Measurements from ENCODE around the gene CCDC28B.

CCDC28B gene

GRCh38 chr1:32220746-32221580, 20.6 kb downstream of the CCDC28B start:
- in situ Hi-C loops (cut with MboI; ENCODE audit: low sequenced_read_pairs) = loop anchor here (25.0 kb wide), 1 partner anchor 141 kb away; the partner anchor contains the start of genes FAM229A and TSSK3

- in situ Hi-C loops (cut with MboI; ENCODE audit: low sequenced_read_pairs) = loop anchor here (25.0 kb wide), 1 partner anchor 141 kb away; the partner anchor contains the start of genes FAM229A and TSSK3
Observed at GRCh38 chr1:32221581-32221979, 21.2 kb downstream of the CCDC28B start.

DNA sequence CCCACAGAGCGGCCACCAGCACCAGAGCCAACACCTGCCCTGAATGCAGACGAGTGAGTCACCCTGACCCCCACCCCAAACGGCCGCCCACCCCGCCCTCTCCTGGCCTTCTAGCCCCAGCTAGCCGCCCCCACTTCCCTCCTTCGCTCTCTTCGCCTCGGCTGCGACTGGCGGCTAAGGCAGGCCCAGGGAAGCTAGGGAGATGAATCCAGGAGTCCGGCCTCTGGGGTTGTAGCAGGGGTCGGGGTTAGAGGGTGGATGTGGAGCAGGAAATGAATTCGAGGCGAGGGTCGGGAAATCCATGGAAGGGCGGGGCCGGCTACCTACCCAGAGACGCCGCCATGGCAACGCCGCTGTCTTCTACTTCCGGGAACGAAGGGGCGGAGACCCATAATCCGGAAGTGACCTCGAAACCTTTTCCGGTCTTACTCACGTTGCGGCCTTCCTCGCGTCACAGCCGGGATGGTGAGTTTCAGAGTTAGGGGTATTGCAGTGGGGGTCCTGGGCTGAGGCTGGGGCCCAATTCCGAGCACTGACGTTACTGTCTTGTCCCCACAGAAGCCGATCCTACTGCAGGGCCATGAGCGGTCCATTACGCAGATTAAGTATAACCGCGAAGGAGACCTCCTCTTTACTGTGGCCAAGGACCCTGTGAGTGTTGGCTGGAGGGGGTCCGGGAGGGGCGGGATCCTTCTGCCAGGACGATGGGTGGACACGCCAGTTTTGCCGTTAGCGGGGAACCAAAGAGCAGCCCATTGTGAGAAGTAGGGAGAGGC, 21.8 kb downstream of the CCDC28B start, which contains the start of the genes EIF3I and TMEM234:
Gene EIF3I (plus strand): TSS at position 428 of the 776 bp plus-strand sequence. CDS start 35 bp downstream, at position 463.
Gene TMEM234 (minus strand): TSS at position 374 of the 776 bp plus-strand sequence. CDS start 31 bp downstream, at position 343.
- in situ Hi-C loops (cut with MboI; ENCODE audit: low sequenced_read_pairs) = loop anchor here (25.0 kb wide), 1 partner anchor 140 kb away; the partner anchor contains the start of genes FAM229A and TSSK3

- in situ Hi-C loops (cut with MboI; ENCODE audit: low sequenced_read_pairs) = loop anchor here (25.0 kb wide), 1 partner anchor 139 kb away; the partner anchor contains the start of genes FAM229A and TSSK3
Observed at GRCh38 chr1:32223683-32224082, 23.3 kb downstream of the CCDC28B start.

- in situ Hi-C loops (cut with MboI; ENCODE audit: low sequenced_read_pairs) = loop anchor here (25.0 kb wide), 1 partner anchor 138 kb away; the partner anchor contains the start of genes FAM229A and TSSK3
Observed at GRCh38 chr1:32224285-32224684, 23.9 kb downstream of the CCDC28B start.

DNA sequence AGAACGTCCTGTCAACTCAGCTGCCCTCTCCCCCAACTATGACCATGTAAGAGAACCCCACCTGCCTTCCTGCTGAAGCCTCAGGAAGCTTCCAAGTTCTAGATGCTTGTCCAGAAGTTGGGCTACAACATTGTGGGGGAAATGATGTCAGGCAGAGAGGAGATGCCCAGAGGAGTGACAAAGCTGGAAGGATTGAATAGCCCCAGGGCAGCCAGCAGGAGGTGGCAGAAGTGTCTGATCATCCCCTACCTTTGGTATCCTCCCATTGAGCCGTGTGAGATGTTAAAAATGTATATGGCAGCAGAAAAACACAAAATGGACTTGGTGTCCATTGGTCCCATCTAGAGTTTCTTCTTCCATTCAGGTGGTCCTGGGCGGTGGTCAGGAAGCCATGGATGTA, 28.4 kb downstream of the CCDC28B start:
- in situ Hi-C loops (cut with MboI; ENCODE audit: low sequenced_read_pairs) = no loop called here

GRCh38 chr1:32231843-32232432, 31.5 kb downstream of the CCDC28B start:
- in situ Hi-C loops (cut with MboI; ENCODE audit: low sequenced_read_pairs) = no loop called here

DNA sequence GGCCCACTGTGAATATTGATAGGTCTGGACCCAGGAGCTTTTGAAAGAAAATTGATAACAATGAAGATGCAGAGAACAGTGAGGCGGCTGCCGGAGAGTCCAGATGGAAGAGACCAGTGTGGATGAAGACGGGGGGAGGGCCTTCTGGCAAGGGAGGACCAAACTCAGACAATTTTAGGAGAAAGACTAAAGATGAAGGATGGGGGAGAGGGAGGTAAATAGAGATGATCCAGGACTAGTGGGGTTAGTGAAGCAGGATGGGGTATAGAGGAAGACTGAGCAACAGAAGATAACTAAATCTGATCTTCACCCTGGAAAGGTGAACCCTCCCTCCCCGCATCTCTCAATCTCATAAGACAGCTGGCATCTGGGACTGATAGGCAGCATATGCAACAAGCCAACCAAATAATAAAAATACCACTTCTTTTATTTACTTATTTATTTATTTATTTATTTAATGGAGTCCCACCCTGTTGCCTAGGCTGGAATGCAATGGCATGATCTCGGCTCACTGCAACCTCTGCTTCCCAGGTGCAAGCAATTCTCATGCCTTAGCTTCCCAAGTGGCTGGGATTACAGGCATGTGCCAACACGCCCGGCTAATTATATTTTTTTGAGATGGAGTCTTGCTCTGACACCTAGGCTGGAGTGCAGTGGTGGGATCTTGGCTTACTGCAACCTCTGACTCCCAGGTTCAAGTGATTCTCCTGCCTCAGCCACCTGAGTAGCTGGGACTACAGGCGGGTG, 32.3 kb downstream of the CCDC28B start:
- in situ Hi-C loops (cut with MboI; ENCODE audit: low sequenced_read_pairs) = no loop called here

GRCh38 chr1:32234792-32235191, 34.4 kb downstream of the CCDC28B start:
- in situ Hi-C loops (cut with MboI; ENCODE audit: low sequenced_read_pairs) = no loop called here

GRCh38 chr1:32239337-32239736, 38.9 kb downstream of the CCDC28B start:
- in situ Hi-C loops (cut with MboI; ENCODE audit: low sequenced_read_pairs) = no loop called here

GRCh38 chr1:32239790-32240139, 39.4 kb downstream of the CCDC28B start:
- in situ Hi-C loops (cut with MboI; ENCODE audit: low sequenced_read_pairs) = no loop called here

DNA sequence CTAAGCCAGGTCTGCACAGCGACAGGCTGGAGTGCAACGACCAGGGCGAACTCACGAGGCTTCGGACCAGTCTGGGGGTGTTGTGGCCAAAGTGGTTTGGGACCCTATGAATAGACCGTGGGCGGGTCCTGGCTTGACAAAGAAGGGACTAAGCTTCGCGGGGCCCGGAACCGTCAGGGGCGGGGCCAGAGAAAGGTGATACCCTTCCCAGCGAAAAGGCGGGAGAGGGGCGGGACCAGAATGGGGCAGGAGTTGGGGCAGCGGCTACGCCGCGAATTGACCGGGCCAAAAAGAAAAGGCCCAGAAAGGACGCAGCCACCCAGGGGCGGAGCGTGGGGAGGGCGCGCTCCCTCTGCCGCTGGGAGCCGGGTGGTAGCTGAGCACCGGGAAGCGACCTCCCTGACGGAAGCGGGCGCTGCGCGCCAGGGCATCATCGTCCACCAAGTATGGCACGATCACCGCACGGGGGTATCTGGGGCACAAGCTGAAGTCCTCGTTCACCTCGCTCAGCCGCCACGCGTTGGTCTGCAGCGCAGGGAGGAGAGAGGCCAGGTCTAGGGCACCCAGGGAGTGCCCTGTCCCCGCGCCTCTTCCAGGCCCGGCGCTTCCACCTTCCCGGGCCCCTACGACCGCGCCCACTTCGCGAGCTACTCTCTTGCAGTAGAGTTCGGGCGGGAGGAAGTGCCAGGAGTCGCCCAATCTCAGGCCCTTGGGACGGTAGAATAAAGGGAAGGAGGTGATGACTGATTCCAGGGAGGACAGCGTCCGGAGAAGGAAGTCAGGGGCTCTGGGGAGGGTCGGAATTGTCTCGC, 40.0 kb downstream of the CCDC28B start:
- in situ Hi-C loops (cut with MboI; ENCODE audit: low sequenced_read_pairs) = no loop called here

DNA sequence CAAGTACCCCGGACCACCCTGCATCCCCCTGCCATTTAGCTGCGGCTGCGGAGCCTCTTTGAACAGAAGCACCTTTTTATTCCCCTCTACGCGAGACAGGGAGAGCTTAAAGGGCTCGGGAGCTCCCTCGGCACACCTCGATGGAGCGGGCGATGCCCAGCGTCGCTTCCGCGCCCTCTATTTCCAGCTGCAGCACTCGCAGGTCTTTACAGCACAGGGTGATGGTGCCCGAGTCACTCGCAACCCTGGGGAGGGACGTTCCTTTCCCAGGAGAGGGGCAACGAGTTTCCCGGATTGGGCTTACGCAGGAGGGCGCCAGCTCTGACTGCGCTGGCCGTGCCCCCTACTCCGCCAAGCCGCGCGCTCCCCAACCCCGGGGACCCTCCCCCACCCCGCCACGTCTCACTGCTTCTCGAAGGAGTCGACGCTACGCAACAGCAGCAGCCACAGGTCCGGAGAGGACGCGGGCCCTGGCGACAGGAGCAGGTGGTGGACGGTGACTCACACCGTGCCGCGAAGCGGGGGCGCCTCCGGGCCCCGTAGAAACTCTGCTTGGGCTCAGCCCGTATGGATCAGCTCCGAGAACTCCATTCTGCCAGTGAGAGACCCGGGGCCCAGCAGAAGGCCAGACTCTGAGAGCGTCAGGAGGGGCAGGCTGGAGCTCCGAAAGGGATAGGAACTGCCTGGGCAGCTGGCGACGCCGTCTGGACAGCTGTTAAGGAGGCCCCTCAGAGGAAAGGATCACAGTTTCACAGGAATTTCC, 40.8 kb downstream of the CCDC28B start:
- in situ Hi-C loops (cut with MboI; ENCODE audit: low sequenced_read_pairs) = no loop called here

DNA sequence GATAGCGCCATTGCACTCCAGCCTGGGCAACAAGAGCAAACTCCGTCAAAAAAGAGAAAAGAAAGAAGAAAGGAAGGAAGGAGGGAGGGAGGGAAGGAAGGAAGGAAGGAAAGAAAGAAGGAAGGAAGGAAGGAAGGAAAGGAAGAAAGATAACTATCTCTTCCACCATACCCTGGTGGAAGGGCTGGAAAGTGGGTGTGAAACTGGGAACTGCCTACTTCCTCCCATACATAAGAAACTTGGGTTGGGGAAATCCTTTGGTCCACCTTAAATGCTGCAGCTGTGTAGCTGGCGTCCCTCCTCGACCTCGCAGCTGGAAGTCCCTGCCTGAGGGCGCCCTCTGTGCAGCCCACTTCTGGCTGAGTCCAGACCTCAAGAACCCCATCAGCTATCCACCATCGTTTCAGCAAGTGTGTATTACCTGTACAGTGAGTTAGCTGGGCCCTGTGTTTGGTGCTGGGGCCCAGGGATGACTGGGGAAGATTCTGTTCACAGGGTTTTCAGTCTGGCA, 42.0 kb downstream of the CCDC28B start:
- in situ Hi-C loops (cut with MboI; ENCODE audit: low sequenced_read_pairs) = no loop called here

- in situ Hi-C loops (cut with MboI; ENCODE audit: low sequenced_read_pairs) = no loop called here
Observed at GRCh38 chr1:32246888-32247273, 46.5 kb downstream of the CCDC28B start, which contains the start of gene FAM167B. Gene FAM167B, plus strand, starts transcription at chr1:32247222. Its CDS starts 200 bp downstream, at chr1:32247422.

GRCh38 chr1:32247452-32247851, 47.1 kb downstream of the CCDC28B start:
- in situ Hi-C loops (cut with MboI; ENCODE audit: low sequenced_read_pairs) = no loop called here

GRCh38 chr1:32247983-32248889, 47.8 kb downstream of the CCDC28B start:
- in situ Hi-C loops (cut with MboI; ENCODE audit: low sequenced_read_pairs) = no loop called here
